Skeletal muscle cell (primary cell): ENCODE data around the gene EPHB6.

Source experiments
- DNase-seq: peaks from one replicate; pipeline ENCODE4 v3.0.0-alpha.2; 2010; ENCODE audit warnings: low read depth
- H3K4me3 ChIP-seq: 2 replicates; pipeline ENCODE4 v1.5.1; 2011; ENCODE audit warnings: low read depth, mild to moderate bottlenecking, control low read depth, low read length, moderate library complexity

The EPHB6 gene

GRCh38 chr7:142913566-142913965, 58.7 kb downstream of the EPHB6 start:
- no peak for DNase-seq
- H3K4me3 ChIP-seq = no peak overlapping the region

DNA sequence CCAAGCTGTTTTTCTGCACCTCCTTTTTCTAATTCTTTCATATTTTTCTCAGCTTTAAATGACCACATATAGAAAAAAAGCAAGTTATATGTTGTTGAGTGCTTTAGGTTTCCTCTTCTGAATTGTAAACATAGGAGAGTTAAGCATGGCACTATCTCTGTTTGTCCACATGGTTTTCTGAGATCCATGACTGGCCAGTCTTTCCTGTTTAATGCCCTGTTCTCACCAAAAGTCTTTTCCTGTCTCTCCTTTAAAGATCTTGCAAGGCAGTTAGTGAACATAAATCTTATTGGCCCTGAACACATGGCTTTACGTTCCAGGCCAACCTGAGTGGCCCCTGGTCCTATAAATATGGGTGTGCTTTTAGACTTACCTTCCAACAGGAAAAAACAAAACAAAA, 59.2 kb downstream of the EPHB6 start:
- H3K4me3 ChIP-seq = no peak overlapping the region
- no peak for DNase-seq

- no peak for DNase-seq
- no peak overlapping the region for H3K4me3 ChIP-seq
These were observed 60.4 kb downstream of the EPHB6 start for GRCh38 chr7:142915315-142915714.

- no peak overlapping the region for H3K4me3 ChIP-seq
- DNase-seq = no peak
These were observed 61.6 kb downstream of the EPHB6 start for GRCh38 chr7:142916508-142916907.

GRCh38 chr7:142917447-142917846, 62.6 kb downstream of the EPHB6 start:
- DNase-seq = no peak
- no peak overlapping the region for H3K4me3 ChIP-seq

DNA sequence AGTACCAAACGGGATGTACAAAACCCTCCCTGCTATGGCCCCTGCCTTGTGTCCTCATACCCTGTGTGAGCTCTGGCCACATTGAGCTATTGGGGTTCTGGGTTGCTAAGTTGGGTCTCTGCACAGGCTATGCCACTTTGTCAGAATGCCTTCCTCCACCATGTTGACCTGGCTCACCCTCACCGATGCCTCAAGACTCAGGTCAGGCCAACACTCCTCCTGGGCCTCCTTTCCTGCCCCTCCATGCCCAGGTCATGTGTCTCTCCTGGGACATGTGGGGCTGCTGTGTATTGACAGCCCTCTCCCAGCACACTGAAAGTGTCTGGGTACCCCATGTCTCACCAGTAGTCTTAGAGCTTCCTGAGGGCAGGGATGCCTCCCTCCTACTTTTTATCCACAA, 64.0 kb downstream of the EPHB6 start:
- H3K4me3 ChIP-seq = no peak overlapping the region
- no peak for DNase-seq

- H3K4me3 ChIP-seq = no peak overlapping the region
- no peak for DNase-seq
These were observed 64.8 kb downstream of the EPHB6 start for GRCh38 chr7:142919656-142920055.
